Panc1 (cell line): ENCODE results near the gene TTLL11. TPM values are rescaled to one million over a fixed set of nuclear protein-coding genes. Genes with fewer than 3 reads are reported as not detected.

ENCODE experiments used
- ATAC-seq: fragments of 200-7000 bp; cut with Tn5 transposase; 2 replicates; pipeline ENCODE4 v1.9.1; 2020; ENCODE audit warnings: mild to moderate bottlenecking, moderate library complexity
- BruUV-seq: library from RNA; stranded (reverse); fragments of 400-500 nt; replicated peaks from 2 replicates; lab custom pipeline; 2021; lab: Mats Ljungman, UMichigan
- CTCF ChIA-PET: fragments of 300-600 bp; sonication (Branson Sonifier 250); formaldehyde crosslinking; loops from one replicate; lab custom pipeline; 2022; ENCODE audit warnings: antibody characterized with exemption; lab: Charles Lee
- POLR2A ChIA-PET: fragments of 300-600 bp; sonication (Branson Sonifier 250); formaldehyde crosslinking; loops from one replicate; lab custom pipeline; 2022; ENCODE audit warnings: antibody characterized with exemption; lab: Charles Lee
- DNase-seq: peaks from one replicate; pipeline ENCODE4 v3.0.0-alpha.2; 2010; ENCODE audit warnings: low read depth, low spot score
- H3K27ac ChIP-seq: 2 replicates; pipeline ENCODE4 v1.5.1; 2011; ENCODE audit warnings: mild to moderate bottlenecking, low read length, inconsistent platforms
- H3K27me3 ChIP-seq: fragments of 200-500 bp; sonication (Bioruptor generic); 2 replicates; pipeline ENCODE4 v1.6.0; 2014; ENCODE audit warnings: low read length, inconsistent platforms; ENCODE audit not compliant: control insufficient read depth, insufficient read depth
- H3K36me3 ChIP-seq: fragments of 200-500 bp; sonication (Bioruptor generic); 2 replicates; pipeline ENCODE4 v1.5.1; 2014; ENCODE audit warnings: inconsistent platforms, mild to moderate bottlenecking, low read length, moderate library complexity; ENCODE audit not compliant: control insufficient read depth, insufficient read depth
- H3K4me1 ChIP-seq: 2 replicates; pipeline ENCODE4 v1.5.1; 2011; ENCODE audit warnings: inconsistent platforms, mild to moderate bottlenecking, low read length, moderate library complexity; ENCODE audit not compliant: control insufficient read depth, insufficient read depth
- H3K4me3 ChIP-seq, 2 experiments: 2 replicates each; pipeline ENCODE4 v1.5.1; 2011 to 2012; ENCODE audit warnings: low read depth in 2 of 2, low read length in 2 of 2, mild to moderate bottlenecking in 2 of 2, inconsistent platforms in 1 of 2, moderate library complexity in 1 of 2
- H3K9me3 ChIP-seq: fragments of 200-500 bp; sonication (Bioruptor generic); 2 replicates; pipeline ENCODE4 v1.5.1; 2014; ENCODE audit warnings: low read depth, mild to moderate bottlenecking, inconsistent platforms, low read length, moderate library complexity; ENCODE audit not compliant: control insufficient read depth, insufficient read depth
- POLR2AphosphoS5 ChIP-seq: IDR thresholded peaks from 2 replicates; pipeline ENCODE4 v1.6.1; 2012; ENCODE audit warnings: mild to moderate bottlenecking, low read depth, low read length, moderate library complexity
- SIN3A ChIP-seq: IDR thresholded peaks from 2 replicates; pipeline ENCODE4 v1.6.1; 2012; ENCODE audit warnings: low read depth, mild to moderate bottlenecking, low read length, moderate library complexity, borderline replicate concordance; ENCODE audit not compliant: insufficient read depth
- TCF7L2 ChIP-seq: IDR thresholded peaks from 2 replicates; pipeline ENCODE4 v1.6.1; 2011; ENCODE audit warnings: mild to moderate bottlenecking, low read depth, low read length, inconsistent platforms
- in situ Hi-C: cut with HindIII; loops from 2 replicates; pipeline ENCODE4 v1.10.0; 2016; ENCODE audit warnings: low sequenced_read_pairs, low pct_unique_long_range_greater_than_20kb
- intact Hi-C: fragments of 100-400 bp; cut with micrococcal nuclease; formaldehyde crosslinking; loops from one replicate; pipeline ENCODE4 v1.10.0; 2022; ENCODE audit not compliant: unreplicated experiment
- total RNA-seq: library from RNA; stranded (reverse); gene quantifications from one replicate; pipeline ENCODE4 v1.2.1, GENCODE V29; 2021; ENCODE audit not compliant: unreplicated experiment
- TF ChIP-seq, protein P1 (sequence below), 2 experiments: IDR thresholded peaks; 2 replicates each; pipeline ENCODE4 v1.6.1; 2011 to 2012; ENCODE audit warnings: low read depth in 2 of 2, control low read depth in 1 of 2, low read length in 1 of 2, mild to moderate bottlenecking in 1 of 2, moderate library complexity in 1 of 2; ENCODE audit not compliant: insufficient read depth in 1 of 2
- TF ChIP-seq, protein P2 (sequence below): fragments of 450-650 bp; IDR thresholded peaks from 2 replicates; pipeline ENCODE4 v1.5.1; 2017; ENCODE audit warnings: mild to moderate bottlenecking

TTLL11 gene
- total RNA-seq, 1 experiment from 2014 or later: 1.1 TPM

DNA sequence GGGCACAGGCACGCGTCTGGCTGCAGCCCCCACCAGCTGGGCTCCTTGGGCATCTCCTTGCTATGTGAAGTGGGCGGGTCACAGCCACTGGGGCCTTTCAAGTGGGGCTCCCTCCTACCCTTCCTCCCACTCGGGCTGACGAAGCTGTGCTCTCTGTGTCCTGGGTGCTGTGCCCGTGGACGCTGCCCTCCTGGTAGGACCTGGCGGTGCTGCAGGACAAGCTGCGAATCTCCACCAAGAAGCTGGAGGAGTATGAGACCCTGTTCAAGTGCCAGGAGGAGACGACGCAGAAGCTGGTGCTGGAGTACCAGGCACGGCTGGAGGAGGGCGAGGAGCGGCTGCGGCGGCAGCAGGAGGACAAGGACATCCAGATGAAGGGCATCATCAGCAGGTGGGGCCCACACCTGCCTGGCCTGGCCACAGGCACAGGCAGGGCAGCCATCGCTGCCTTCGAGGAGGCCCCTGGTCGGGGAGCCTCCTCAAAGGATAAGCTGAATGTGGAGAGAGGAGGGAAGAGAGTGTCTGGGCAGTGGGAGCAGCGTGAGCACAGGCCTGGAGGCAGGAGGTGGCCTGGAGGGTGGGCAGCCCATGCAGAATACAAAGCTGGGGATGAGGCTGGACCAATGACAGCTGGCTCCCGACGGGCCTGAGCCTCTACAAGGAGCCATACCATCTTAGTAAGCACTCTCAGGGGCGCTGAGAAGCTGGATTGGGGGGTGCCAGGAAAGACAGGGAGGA is 316.9 kb downstream of the TTLL11 start:
- ATAC-seq: no peak
- intact Hi-C loops: no loop called here
- CTCF ChIA-PET: no interaction called here

DNA sequence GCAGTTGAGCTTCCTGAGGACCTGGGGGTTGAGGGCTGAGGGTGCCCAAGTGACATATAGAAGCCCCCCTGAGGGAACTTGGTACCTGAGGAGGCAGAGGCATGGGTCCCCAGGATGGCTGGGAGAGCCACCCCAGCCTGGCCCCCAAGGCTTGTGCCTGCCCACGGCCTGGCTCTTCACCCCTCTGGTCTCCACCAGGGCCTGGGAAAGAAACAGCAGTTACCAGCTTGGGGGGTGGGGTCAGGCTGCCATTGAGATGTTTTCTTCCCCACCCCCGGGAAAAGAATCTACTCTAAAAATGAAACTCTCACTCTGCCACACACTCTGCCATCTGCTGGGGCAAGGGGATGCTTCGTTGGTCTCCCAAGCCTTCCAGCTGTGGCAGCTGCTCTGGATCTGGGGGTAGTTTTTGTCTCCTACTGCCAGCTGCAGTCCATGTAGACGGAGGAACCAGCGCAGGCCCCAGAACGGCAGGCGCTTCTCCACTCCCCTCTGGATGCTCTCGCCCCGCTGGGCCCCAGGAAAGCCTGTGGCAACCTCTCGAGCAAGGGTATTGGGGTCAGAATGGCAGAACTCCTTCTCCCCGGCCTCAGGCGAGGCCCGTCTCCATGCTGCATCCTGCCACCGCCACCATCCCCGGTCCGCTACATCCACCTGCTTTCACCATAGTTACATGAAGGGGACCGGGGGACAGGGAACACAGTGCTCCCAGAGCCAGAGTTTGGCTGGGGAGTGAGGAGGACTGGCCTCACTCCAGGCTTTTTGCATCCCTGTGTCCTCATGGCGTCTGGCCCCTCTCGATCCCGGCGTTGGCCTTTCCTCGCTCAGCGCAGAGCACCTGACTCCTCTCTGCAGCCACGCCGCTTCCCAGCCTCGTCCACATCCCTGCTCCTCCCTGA is 318.1 kb downstream of the TTLL11 start:
- Histone ChIP-seq H3K4me3 (no peak overlapping the region), H3K27me3 (no peaks in the 10 kb centered on the region), H3K4me1 (no peaks in the 10 kb centered on the region), H3K36me3 (no peaks in the 10 kb centered on the region), H3K27ac (no peak overlapping the region), H3K9me3 (no peaks in the 10 kb centered on the region)
- no peak for DNase-seq
- intact Hi-C loops (no loop called here), in situ Hi-C loops (no loop called here)
- ChIA-PET POLR2A (no interaction called here), CTCF (no interaction called here)
- no TSS peak for BruUV-seq
- no peak for ATAC-seq
- TF ChIP-seq SIN3A: no peak
- no peak for TF ChIP-seq POLR2AphosphoS5
- TF ChIP-seq TCF7L2: no peak
- TF ChIP-seq, protein P1, sequence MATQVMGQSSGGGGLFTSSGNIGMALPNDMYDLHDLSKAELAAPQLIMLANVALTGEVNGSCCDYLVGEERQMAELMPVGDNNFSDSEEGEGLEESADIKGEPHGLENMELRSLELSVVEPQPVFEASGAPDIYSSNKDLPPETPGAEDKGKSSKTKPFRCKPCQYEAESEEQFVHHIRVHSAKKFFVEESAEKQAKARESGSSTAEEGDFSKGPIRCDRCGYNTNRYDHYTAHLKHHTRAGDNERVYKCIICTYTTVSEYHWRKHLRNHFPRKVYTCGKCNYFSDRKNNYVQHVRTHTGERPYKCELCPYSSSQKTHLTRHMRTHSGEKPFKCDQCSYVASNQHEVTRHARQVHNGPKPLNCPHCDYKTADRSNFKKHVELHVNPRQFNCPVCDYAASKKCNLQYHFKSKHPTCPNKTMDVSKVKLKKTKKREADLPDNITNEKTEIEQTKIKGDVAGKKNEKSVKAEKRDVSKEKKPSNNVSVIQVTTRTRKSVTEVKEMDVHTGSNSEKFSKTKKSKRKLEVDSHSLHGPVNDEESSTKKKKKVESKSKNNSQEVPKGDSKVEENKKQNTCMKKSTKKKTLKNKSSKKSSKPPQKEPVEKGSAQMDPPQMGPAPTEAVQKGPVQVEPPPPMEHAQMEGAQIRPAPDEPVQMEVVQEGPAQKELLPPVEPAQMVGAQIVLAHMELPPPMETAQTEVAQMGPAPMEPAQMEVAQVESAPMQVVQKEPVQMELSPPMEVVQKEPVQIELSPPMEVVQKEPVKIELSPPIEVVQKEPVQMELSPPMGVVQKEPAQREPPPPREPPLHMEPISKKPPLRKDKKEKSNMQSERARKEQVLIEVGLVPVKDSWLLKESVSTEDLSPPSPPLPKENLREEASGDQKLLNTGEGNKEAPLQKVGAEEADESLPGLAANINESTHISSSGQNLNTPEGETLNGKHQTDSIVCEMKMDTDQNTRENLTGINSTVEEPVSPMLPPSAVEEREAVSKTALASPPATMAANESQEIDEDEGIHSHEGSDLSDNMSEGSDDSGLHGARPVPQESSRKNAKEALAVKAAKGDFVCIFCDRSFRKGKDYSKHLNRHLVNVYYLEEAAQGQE (IDR thresholded peaks at IDR 0.05; ENCODE audit: insufficient read depth in 1 of 2, low read depth in 2 of 2, low read length in 1 of 2): no peak
- TF ChIP-seq, protein P2, sequence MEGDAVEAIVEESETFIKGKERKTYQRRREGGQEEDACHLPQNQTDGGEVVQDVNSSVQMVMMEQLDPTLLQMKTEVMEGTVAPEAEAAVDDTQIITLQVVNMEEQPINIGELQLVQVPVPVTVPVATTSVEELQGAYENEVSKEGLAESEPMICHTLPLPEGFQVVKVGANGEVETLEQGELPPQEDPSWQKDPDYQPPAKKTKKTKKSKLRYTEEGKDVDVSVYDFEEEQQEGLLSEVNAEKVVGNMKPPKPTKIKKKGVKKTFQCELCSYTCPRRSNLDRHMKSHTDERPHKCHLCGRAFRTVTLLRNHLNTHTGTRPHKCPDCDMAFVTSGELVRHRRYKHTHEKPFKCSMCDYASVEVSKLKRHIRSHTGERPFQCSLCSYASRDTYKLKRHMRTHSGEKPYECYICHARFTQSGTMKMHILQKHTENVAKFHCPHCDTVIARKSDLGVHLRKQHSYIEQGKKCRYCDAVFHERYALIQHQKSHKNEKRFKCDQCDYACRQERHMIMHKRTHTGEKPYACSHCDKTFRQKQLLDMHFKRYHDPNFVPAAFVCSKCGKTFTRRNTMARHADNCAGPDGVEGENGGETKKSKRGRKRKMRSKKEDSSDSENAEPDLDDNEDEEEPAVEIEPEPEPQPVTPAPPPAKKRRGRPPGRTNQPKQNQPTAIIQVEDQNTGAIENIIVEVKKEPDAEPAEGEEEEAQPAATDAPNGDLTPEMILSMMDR: no peak

More for the DNA sequence above, 316.9 kb downstream of the TTLL11 start:
- no TSS peak for BruUV-seq
- Histone ChIP-seq H3K36me3 (no peaks in the 10 kb centered on the region), H3K9me3 (no peaks in the 10 kb centered on the region), H3K27ac (no peak overlapping the region), H3K4me3 (no peak overlapping the region), H3K4me1 (no peaks in the 10 kb centered on the region), H3K27me3 (no peaks in the 10 kb centered on the region)
- TF ChIP-seq, protein P2: no peak
- TF ChIP-seq TCF7L2: no peak
- TF ChIP-seq SIN3A: no peak
- TF ChIP-seq POLR2AphosphoS5: no peak
- TF ChIP-seq, protein P1 (IDR thresholded peaks at IDR 0.05; ENCODE audit: insufficient read depth in 1 of 2, low read depth in 2 of 2, low read length in 1 of 2): no peak
- POLR2A ChIA-PET: no interaction called here
- no peak for DNase-seq
- in situ Hi-C loops: no loop called here
